ENCODE data around the gene APOA4.
A peak's percentile ranks its signal among the peaks of the same experiment; 100 is the strongest.

GRCh38 chr11:116772443-116773202 is 50.5 kb downstream of the APOA4 start, which contains the start of gene BUD13:
- TF ChIP-seq CTCF (conservative IDR thresholded peaks at IDR 0.05; ENCODE audit: low read depth in 2 of 2), result no peak
- TF ChIP-seq EZH2 (IDR thresholded peaks at IDR 0.05; ENCODE audit: low read depth, unreplicated experiment), result no peak
- peak; percentile 78 for TF ChIP-seq POLR2AphosphoS5 (IDR thresholded peaks at IDR 0.05; ENCODE audit: low read depth)
- TF ChIP-seq REST (IDR thresholded peaks at IDR 0.05; ENCODE audit: unreplicated experiment), result no peak
- TF ChIP-seq EZH2phosphoT487 (IDR thresholded peaks at IDR 0.05; ENCODE audit: unreplicated experiment), result no peak
- TF ChIP-seq ZNF114 (CRISPR knock-in tag; IDR thresholded peaks at IDR 0.05), result no peak
- TF ChIP-seq JUNB (IDR thresholded peaks at IDR 0.05; ENCODE audit: unreplicated experiment), result no peak
- TF ChIP-seq CREB1 (CRISPR knock-in tag; IDR thresholded peaks at IDR 0.05; ENCODE audit: low read depth), result peak; percentile 55
